GM19043 (cell line): Measurements from ENCODE around the gene KCNQ1OT1.
"Not testable (repeated sequence)": the region's sequence is repeated elsewhere in the genome, so short reads cannot be mapped to it uniquely, and the experiment has no call there.

Experiments used
- ATAC-seq: cut with Tn5 transposase; IDR thresholded peaks from one replicate; pipeline ENCODE4 v1.9.1; 2021; ENCODE audit warnings: low read depth; ENCODE audit not compliant: unreplicated experiment

Gene KCNQ1OT1

DNA sequence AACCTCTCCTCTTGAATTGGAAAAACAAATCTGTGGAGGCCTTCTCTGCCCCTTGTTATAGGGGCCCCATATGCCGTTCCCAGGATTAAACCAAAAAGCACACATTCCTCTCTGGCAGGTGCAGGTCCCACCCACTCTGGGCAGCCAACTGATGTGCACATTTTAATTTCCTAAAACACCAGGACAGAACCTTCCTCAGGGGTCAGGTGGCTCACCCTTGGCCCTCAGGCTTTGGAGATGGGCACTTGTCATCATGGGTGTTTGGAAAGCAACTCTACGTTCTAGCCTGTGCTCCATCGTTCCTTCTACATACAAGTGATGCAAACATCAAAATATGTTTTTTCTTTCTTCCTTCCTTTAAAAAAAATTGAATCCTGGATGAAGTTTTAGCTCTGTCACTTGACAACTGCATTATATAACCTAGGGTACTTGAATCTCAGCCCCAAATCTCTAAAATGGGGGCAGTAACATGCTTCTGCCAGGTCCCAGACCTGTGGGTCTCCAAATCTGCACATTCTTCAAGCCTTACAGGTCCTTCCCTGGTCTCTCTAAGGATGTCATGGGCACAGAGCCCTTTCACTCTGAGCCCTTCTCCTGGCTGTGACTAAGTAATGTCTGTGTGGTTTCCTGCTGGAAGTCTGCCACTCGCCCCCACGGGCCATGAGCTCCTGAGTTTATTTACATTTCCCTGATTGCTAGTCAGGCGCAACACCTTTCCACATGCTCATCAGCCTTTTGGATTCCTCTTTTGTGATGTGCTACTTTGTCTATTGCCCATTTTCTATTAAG lies 43.8 kb downstream of the KCNQ1OT1 start:
- no peak for ATAC-seq

DNA sequence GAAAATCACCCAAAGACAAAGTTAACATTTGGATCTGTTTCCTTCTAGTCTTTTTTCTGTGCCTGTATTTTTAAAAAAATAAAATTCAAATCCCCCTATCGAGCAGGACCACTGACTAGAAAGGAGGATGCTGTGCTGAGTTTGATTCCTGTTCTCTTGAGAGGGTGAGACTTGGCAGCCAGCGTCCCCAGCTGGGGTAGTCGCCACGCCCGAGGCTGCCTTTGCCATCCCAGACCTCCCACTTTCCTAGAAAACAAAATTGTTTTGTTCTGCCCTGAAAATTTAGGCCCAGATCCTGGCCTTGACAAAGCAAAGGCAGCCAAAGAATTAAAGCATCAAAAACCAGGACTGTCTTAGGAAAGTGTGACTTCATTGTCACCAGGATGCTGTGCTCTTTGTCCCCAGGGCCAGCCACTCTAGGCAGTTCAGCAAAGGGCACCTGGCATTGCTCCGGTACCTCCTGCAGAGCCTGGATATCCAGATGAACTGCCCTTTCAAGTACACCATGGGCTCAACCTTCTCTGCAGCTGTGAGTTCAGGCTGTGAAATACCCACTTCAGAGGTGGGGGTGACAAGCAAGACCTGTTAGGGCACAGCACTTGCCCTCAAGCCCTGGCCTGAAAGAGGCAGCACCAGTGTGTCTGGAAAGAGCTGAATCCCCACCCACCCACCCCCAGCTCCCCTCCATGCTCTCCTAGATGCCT lies 44.6 kb downstream of the KCNQ1OT1 start:
- ATAC-seq: no peak

DNA sequence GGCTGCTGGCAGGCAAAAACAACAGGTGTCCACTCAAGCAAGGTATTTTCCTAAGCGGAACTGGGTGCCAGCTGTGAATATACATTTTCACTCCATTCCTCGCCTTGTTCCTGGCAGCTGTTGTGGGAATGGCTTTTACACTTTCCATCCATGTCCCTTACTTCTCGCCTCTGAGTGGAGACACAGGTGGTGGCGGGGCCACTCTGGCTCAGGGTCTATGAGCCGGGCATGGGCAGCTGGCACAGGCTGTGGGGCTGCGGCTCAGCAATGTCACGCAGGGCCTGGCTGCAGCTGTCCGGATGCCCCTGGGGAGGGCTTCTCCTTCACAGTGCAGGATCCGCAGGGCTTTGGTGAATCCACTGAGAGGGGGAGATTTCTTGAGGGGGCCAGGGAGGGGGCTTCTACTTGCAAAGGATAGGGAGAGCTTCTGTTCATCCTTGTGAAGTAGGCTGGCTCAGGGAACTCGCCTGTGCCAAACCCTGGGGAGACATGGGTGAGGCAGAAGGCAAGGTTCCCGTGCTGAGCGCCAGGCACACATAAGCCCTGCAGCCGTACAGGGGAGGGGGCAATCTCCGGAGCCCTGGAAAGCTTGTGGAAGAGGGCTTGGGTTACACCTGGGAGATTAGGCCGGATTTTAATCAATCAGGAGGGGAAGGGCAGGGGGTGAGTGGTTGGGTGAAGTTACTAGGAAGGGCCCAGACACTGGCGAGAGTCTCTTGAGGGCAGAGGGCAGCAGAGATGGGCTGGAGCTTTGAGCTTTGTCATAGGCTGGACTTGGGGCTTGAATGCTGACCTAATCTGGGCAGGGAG lies 45.7 kb downstream of the KCNQ1OT1 start:
- ATAC-seq: no peak

DNA sequence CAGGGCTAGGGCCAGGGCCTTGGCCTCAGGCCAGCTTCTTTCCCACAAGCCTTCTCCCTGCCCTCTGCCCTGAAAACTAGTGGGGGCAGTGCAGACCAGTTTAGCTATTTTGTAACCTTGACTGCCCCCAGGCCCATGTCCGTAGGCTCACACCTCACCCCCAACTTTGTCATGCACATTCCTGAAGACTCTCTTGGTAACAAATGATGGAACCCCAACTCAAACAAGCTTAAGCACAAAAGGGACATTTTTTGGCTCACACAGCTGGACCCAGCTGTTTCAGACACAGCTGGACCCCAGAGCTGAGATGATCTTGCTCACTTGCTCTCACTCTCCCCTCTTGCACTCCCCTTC lies 46.6 kb downstream of the KCNQ1OT1 start:
- ATAC-seq: no peak

DNA sequence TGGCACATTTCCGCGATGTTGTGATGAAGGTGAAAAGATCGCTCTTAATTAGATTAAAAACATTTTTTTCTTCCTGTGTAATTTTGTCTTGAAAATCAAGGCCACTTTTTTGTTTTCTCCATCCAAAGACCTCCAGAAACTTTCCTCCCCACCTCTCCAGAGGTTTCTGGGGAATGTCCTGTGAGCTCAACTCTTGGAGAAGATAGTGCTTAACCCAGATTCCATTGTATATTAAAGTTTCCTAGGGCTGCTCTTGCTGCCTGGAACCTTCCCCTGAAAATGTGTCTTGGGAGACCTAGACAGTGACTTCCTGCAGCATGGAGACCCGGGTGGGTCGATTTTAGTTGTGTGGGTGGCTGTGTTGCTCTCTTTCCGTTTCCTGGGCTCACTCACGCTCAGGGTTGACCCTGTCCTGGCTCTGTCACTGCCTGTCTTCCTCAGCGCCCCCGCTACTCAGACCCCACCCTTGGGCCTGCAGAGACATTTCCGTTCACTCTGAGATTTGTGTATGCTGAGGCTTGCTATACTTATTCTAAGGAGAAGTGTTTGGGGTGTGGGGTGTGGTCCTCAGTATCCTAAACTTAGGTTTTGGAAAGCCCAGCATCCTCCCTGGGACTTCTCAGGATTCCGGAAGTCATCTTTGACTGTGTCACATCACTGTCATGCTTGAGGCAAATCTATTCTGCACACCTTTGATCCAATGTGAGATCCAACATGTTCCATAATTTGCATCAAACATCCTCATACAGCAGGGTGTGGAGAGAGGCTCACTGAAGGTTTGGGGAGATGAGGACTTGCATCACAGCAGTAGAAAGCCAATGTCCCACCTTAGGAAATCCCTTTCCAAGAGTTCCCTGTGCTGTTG lies 47.2 kb downstream of the KCNQ1OT1 start:
- no peak for ATAC-seq

DNA sequence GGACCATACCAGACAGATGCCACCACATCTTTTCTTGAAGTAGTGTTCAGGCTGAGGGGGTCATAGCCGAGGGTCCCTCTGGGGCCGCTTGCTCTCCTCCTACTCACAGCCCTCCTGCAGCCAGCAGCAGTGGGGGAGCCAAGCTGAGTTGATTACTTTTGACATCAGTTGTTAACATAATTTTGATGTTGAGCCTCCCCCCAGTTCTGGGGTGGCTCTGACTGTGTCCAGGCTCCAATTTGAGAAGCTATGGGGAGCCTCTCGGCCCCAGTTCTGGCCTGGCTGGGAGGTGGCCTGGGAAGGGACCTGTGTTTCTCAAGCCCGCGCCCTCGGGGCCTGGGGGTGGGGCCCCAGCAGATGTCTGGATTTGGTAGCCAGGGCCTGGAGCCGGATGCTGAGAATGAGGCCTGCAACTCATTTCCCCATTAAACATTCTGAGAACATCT lies 47.9 kb downstream of the KCNQ1OT1 start:
- ATAC-seq: no peak

DNA sequence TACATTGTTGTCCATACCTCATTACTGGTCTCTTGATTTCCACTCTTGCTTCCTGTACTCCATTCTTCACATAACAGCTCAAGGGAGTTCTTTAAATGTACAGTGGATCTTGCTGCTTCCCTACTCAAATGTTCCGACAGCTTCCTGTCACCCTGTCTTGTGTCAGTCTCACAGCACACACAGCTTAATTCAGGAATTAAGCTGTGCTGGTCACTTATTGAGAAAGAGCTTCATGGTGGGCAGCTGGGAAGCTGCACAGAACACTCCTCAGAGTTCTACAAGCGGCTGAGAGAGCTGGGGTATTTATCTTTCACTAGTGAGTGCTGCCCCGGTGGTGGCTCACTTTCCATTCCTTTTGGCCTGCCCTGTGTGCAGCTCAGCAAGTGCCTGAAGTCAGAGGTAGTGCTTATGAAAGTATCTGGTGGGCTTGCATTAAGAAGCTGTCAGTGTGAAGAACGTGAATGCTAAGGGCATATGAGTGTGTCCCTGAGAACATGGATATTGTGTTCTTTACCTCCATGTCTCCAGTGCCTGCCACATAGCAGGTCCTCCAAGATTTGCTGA lies 48.7 kb downstream of the KCNQ1OT1 start:
- ATAC-seq: no peak

DNA sequence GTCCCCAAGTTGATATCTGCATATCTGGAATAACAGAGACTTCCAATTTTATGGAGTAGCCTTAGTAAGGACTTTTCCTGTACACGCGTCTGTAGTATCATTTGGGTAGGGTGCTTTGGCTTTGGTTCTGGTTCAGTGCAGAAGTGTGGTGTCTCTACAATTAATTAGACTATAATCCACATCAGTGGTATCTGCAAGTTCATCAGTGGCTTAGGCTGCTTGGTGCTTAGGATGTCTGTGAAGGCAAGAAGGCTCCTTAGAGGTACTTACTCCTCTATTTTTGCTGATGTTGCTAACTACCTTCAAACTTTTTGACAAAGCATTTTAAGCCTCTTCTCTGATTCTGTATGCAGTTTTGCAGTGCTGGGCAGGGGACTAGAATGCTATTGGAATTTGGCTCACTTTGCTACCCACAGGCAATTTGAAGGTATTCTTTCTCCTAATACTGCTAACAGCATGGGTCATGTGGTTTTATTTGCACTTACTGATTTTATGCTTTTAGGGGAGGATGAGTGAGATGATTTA lies 49.4 kb downstream of the KCNQ1OT1 start:
- ATAC-seq: no peak

DNA sequence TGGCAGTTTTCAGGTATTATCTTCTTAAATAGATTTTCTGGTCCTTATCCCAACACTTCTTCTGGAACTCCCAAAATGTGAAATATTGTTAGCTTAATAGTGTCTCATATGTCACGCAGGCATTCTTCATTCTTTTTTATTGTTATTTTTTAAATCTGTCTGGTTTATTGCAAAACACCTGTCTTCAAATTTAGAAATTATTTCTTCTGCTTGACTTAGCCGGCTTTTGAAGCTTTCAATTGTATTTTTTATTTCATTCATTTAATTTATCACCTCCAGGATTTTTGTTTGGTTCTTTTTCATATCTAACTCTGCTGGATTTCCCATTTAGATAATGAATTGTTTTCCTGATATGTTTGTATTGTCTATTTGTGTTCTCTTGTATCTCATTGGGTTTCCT lies 49.9 kb downstream of the KCNQ1OT1 start:
- no peak for ATAC-seq

DNA sequence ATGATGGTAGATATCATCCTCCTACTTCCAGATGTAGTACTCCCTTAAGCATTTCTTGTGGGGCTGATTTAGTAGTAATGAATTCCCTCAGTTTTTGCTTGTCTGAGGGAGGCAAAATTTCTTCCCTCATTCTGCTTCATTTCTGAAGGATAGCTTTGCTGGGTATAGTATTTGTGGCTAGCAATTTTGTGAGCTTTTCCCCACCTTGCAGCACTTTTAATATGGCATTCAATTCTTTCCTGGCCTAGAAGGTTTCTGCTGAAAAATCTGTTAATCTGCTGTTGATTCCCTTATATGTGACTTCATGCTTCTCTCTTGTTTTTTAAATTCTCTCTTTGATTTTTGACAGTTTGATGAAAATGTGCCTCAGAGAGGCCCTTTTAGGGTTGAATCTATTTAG lies 50.4 kb downstream of the KCNQ1OT1 start:
- ATAC-seq: no peak

DNA sequence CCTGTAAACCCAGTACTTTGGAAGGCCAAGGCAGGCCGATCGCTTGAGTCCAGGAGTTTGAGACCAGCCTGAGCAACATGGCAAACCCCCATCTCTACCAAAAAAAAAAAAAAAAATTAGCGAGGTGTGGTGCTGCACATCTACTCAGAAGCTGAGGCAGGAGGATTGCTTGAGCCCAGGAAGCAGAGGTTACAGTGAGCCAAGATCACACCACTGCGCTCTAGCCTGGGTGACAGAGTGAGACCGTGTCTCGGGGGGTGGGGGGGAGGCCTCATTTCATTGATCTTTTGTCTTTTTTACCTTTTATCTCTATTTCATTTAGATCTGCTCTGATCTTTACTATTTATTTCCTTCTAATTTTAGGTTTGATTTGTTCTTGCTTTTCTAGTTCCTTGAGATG lies 51.8 kb downstream of the KCNQ1OT1 start:
- ATAC-seq: no peak

DNA sequence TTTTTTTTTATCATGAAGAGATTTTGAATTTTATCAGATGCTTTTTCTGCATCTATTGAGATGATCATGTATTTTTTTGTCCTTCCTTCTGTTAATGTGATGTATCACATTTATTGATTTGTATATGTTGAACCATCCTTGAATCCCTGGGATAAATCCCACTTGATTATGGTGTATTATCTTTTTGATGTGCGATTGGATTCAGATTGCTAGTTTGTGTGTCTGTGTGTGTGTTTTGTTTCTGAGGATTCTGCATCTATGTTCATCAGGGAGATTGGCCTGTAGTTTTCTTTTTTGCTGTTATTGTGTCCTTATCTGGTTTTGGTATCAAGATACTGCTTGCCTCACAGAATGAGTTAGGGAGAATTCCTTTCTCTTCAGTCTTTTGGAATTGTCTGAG lies 52.6 kb downstream of the KCNQ1OT1 start:
- ATAC-seq: no peak

DNA sequence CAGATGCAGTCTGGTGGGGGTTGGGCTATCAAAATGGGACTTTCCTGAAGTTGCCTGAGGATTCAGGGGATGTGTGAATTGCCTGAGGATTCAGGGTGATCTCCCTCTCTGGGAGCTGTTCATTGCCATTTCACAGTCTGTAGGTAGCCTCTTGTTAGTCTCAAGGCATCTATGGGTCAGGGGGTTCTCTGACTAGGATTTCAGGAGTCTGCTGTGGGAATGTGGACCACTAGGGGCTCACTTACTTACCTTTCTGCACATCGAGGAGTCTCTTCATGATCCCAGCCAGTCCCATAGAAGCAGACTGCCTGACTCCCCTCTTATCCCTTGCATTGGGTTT lies 54.0 kb downstream of the KCNQ1OT1 start:
- no peak for ATAC-seq

DNA sequence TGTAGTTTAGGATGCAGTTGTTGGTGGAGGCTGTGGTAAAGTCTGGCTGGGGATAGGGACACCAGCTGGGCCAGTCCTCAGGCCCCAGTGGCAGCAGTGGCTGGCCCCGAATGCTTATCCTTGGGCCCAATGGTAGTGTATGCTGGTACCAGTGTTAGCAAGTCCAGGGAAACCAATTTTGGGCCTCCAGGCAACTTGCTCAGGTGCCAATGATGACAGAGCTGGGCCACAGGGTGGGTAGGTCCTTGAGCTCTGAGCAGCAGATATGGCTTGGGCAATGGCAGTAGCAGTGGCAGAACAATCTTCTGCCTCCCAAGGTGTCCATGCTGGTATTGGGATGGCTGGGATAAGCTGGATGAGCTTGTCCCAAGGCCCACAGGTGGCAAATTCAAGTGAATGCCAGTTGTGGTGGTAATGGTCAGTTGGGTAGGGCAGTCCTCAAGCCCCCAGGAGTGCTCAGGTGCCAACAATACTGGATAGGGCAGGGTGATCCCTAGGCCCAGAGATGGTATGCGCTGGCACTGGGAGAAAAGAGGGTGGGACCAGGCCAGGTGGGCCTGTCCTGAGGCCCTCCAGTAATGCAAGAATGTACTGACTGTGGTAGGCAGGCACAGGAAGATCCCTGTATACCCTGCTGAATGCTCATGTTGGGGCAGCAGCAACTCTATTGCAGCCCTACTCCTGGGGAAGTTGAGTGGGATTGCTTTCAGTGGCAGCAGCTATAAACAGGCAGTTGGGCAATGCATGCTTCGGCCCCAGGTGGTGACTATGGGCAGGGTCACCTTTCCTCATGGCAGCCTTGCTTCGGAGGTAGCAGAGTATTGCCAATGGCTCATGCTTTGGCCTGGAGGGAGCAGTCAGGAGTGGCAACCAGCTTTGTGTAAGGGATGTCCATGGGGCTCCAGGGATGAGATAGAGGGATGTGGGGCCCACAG lies 54.7 kb downstream of the KCNQ1OT1 start:
- no peak for ATAC-seq

DNA sequence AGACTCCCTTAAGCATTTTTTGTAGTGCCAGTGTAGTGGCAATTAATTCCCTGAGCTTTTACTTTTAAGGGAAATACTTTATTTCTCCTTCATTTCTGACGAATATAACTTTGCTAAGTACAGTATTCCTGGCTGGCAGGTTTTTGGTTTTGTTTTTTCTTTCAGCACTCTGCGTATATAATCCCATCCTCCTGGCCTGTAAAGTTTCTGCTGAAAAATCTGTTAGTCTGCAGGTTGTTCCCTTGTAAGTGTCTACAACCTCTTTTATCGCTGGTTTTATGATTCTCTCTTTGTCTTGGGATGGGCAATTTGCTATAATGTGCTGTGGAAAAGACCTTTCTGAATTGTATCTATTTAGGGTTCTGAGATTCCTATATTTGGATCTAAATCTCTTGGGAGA lies 56.0 kb downstream of the KCNQ1OT1 start:
- no peak for ATAC-seq

DNA sequence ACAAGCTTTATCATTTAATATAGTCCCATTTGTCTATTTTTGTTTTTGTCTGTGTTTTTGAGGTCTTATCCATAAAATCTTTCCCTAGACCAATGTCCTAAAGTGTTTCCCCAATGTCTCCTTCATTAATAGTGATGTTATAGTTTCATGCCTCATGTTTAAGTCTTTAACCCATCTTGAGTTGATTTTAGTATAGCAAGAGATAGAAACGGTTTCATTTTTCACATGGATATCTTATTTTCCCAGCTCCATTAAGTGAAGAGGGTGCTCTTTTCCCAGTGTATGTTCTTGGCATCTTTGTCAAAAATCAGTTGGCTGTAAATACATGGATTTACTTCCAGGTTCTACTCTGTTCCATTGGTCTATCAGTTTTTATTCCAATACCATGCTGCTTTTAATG lies 58.2 kb downstream of the KCNQ1OT1 start:
- no peak for ATAC-seq

DNA sequence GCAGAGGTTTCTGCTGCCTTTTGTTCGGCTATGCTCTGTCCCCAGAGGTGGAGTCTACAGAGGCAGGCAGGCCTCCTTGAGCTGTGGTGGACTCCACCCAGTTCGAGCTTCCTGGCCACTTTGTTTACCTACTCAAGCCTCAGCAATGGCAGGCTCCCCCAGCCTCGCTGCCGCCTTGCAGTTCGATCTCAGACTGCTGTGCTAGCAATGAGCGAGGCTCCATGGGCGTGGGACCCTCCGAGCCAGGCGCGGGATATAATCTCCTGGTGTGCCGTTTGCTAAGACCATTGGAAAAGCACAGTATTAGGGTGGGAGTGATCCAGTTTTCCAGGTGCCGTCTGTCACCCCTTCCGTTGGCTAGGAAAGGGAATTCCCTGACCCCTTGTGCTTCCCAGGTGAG lies 60.0 kb downstream of the KCNQ1OT1 start:
- ATAC-seq: not testable (repeated sequence)

DNA sequence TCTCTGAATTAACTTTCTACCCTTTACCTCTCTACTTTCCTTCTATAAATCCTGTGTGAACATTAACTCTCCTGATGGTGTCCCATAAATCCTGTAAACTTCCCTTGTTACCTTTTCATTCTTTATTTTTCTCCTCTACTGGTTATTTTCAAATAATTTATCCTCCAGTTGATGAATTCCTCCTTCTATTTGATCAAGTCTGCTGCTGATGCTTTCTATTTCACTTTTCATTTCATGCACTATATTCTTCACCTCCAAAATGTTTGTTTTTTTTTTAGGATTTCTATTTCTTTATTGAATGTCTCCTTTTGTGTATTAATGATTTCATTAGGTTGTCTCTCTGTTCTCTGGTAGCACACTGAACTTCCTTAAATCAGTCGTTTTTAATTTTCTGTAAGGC lies 68.6 kb downstream of the KCNQ1OT1 start:
- ATAC-seq: no peak

DNA sequence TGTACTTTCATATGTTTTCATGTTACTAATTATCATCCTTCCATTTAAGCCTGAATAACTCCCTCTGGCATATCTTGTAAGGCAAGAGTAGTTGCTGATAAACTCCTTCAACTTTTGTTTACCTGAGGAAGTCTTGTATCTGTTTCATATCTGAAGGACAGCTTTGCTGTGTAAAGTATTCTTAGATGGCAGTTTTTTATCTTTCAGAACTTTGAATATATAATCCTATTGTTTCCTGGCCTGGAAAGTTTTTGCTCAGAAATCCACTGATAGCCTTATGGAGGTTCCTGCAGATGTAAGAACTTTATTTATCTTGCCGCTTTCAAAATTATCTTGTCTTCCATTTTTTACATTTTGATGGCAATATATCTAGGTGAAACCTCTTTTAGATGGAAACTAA lies 69.1 kb downstream of the KCNQ1OT1 start:
- ATAC-seq: no peak
